Measurements from ENCODE around the gene ZNF236. TPM values are rescaled to one million over a fixed set of nuclear protein-coding genes. Genes with fewer than 3 reads are reported as not detected.

ZNF236 gene
- total RNA-seq, 1 experiment from 2014 or later, result 24.8 TPM

GRCh38 chr18:76824754-76825153 lies 2.4 kb downstream of the ZNF236 start:
- Histone ChIP-seq H3K4me3 (ENCODE audit: low read depth, low read length, poor library complexity, severe bottlenecking) (no peak overlapping the region), H3K36me3 (ENCODE audit: insufficient read depth, low read length, poor library complexity, severe bottlenecking) (no peaks in the 10 kb centered on the region), H3K27me3 (replicated peaks; ENCODE audit: insufficient read depth, low read depth, low read length, poor library complexity) (no peaks in the 10 kb centered on the region), H3K9me3 (ENCODE audit: low read depth, low read length, poor library complexity, severe bottlenecking) (no peaks in the 10 kb centered on the region), H3K4me1 (ENCODE audit: insufficient read depth, low read length, poor library complexity, severe bottlenecking) (peaks cover 24% of the 10 kb centered on the region), H3K27ac (ENCODE audit: low read depth, low read length, poor library complexity, severe bottlenecking) (peak overlapping the region; percentile 62)
- DNase-seq (ENCODE audit: low spot score), result no peak
- ChIA-PET CTCF (no interaction called here), POLR2A (ENCODE audit: low non-redundant PET) (no interaction called here)
- intact Hi-C loops (cut with micrococcal nuclease; ENCODE audit: unreplicated experiment), result no loop called here
- TF ChIP-seq CTCF (conservative IDR thresholded peaks at IDR 0.05; ENCODE audit: low read depth, low read length) (no peak), EZH2 (IDR thresholded peaks at IDR 0.05; ENCODE audit: borderline replicate concordance, low read depth, low read length, poor library complexity, severe bottlenecking) (no peak)
- no TSS peak for BruUV-seq (replicated peaks)

DNA sequence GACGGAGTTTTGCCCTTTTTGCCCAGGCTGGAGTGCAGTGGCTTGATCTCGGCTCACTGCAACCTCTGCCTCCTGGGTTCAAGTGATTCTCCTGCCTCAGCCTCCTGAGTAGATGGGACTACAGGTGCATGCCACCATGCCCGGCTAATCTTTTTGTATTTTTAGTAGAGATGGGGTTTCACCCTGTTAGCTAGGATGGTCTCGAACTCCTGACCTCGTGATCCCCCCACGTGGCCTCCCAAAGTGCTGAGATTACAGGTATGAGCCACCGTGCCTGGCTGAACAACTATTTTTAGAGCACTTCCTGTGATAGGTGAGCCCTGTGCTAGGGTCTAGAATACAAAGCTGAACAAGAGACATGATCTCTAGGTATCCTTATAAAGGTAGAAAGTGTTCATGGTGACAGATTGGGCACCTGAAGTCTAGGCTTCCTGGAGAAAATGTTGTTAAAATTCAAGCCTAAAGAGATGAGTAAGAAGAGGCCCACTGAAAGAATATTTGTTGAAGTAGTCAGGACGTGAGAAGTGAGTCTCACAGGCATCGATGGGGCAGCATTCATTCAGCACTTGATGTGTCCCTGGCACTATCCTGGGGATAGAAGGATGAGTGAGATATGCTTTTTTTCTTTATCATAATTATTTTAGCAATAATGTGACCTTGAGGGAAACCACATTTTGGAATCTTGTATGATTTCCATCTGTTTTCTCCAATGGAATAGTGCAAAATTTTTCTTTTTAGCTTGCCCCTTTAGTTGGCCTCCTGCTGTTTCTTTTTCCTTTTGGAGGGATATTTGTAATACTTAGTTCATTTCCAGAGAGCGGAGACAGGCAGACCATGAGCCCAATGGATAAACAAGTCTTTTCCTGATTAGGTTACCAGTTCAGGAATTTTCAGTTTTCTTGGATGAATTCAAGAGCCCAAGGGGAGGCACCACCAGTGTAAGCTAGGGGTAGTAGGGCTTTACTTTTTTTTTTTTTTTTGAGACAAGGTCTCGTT lies 5.1 kb downstream of the ZNF236 start:
- CTCF ChIA-PET, result no interaction called here
- intact Hi-C loops (cut with micrococcal nuclease; ENCODE audit: unreplicated experiment), result no loop called here
- POLR2A ChIA-PET (ENCODE audit: low non-redundant PET), result no interaction called here
- DNase-seq (ENCODE audit: low spot score), result no peak
- no peaks in the 10 kb centered on the region for H3K9me3 ChIP-seq (ENCODE audit: low read depth, low read length, poor library complexity, severe bottlenecking)
- TF ChIP-seq CTCF (conservative IDR thresholded peaks at IDR 0.05; ENCODE audit: low read depth, low read length) (no peak), EZH2 (IDR thresholded peaks at IDR 0.05; ENCODE audit: borderline replicate concordance, low read depth, low read length, poor library complexity, severe bottlenecking) (no peak)
- H3K27me3 ChIP-seq (replicated peaks; ENCODE audit: insufficient read depth, low read depth, low read length, poor library complexity), result no peaks in the 10 kb centered on the region
- peaks cover 35% of the 10 kb centered on the region for H3K4me1 ChIP-seq (ENCODE audit: insufficient read depth, low read length, poor library complexity, severe bottlenecking)
- H3K27ac ChIP-seq (ENCODE audit: low read depth, low read length, poor library complexity, severe bottlenecking), result peak overlapping the region; percentile 9
- H3K36me3 ChIP-seq (ENCODE audit: insufficient read depth, low read length, poor library complexity, severe bottlenecking), result no peaks in the 10 kb centered on the region
- BruUV-seq (replicated peaks), result no TSS peak
- no peak overlapping the region for H3K4me3 ChIP-seq (ENCODE audit: low read depth, low read length, poor library complexity, severe bottlenecking)

- H3K4me3 ChIP-seq (ENCODE audit: low read depth, low read length, poor library complexity, severe bottlenecking), result no peak overlapping the region
- TF ChIP-seq CTCF (conservative IDR thresholded peaks at IDR 0.05; ENCODE audit: low read depth, low read length) (no peak), EZH2 (IDR thresholded peaks at IDR 0.05; ENCODE audit: borderline replicate concordance, low read depth, low read length, poor library complexity, severe bottlenecking) (no peak)
- H3K4me1 ChIP-seq (ENCODE audit: insufficient read depth, low read length, poor library complexity, severe bottlenecking), result peaks cover 14% of the 10 kb centered on the region
- no TSS peak for BruUV-seq (replicated peaks)
- intact Hi-C loops (cut with micrococcal nuclease; ENCODE audit: unreplicated experiment), result no loop called here
- POLR2A ChIA-PET (ENCODE audit: low non-redundant PET), result no interaction called here
- no peaks in the 10 kb centered on the region for H3K36me3 ChIP-seq (ENCODE audit: insufficient read depth, low read length, poor library complexity, severe bottlenecking)
- CTCF ChIA-PET, result no interaction called here
- no peak overlapping the region for H3K27ac ChIP-seq (ENCODE audit: low read depth, low read length, poor library complexity, severe bottlenecking)
- DNase-seq (ENCODE audit: low spot score), result no peak
- H3K9me3 ChIP-seq (ENCODE audit: low read depth, low read length, poor library complexity, severe bottlenecking), result no peaks in the 10 kb centered on the region
- H3K27me3 ChIP-seq (replicated peaks; ENCODE audit: insufficient read depth, low read depth, low read length, poor library complexity), result no peaks in the 10 kb centered on the region
Measured at GRCh38 chr18:76834379-76834778, 12.0 kb downstream of the ZNF236 start.

All from A673 (cell line).